ENCODE measurements around the gene TENM3.

GRCh38 chr4:182194091-182194824 lies 48.9 kb upstream of the TENM3 start:
- TF ChIP-seq CTCF (IDR thresholded peaks at IDR 0.05) (no peak), POLR2A (IDR thresholded peaks at IDR 0.05) (no peak)

All from lower leg skin (tissue), 3 donors.